Stimulated activated CD4-positive, alpha-beta T cell treated with anti-CD3 and anti-CD28 coated beads, TNF-alpha, amount 100 ng/mL, for 48 hours (primary cell): ENCODE data around the gene PRR11.
"Not testable (repeated sequence)": the region's sequence is repeated elsewhere in the genome, so short reads cannot be mapped to it uniquely, and the experiment has no call there.

Experiments used
- DNase-seq, 3 donors: peaks; one replicate each; pipeline ENCODE4 v3.0.0-alpha.2; 2020; ENCODE audit warnings: low read depth in 3 of 3

PRR11 gene

DNA sequence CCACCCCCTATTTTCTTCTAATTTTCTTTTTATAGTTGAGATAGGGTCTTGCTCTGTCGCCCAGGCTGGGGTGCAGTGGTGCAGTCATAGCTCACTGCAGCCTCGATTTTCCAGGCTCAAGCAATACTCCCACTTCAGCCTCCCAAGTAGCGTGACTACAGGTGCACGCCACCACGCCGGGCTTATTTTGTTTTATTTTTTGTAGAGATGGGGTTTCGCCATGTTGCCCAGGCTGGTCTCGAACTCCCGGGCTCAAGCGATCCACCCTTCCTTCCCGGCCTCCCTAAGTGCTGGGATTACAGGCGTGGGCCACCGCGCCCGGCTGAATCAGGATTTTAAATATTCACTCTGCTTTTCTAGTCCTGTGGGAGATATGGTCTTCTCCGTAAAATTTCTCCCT is 63.8 kb downstream of the PRR11 start:
- DNase-seq = no peak

DNA sequence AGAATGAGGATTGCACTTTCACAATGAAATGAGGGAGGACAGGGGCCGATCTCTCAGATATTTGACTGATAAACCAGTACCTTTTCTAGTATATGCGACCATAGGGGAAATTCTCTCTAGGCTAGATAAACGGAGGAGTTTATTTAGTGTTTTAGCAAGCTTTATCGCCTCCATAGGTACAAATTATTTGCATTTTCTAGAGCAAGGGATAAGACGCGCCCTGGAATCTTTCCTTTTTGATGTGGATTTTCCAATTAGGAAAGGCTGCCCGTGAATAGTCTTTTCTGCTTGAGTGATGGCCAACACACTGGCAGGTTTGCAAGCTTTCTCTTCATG is 64.4 kb downstream of the PRR11 start:
- no peak for DNase-seq

DNA sequence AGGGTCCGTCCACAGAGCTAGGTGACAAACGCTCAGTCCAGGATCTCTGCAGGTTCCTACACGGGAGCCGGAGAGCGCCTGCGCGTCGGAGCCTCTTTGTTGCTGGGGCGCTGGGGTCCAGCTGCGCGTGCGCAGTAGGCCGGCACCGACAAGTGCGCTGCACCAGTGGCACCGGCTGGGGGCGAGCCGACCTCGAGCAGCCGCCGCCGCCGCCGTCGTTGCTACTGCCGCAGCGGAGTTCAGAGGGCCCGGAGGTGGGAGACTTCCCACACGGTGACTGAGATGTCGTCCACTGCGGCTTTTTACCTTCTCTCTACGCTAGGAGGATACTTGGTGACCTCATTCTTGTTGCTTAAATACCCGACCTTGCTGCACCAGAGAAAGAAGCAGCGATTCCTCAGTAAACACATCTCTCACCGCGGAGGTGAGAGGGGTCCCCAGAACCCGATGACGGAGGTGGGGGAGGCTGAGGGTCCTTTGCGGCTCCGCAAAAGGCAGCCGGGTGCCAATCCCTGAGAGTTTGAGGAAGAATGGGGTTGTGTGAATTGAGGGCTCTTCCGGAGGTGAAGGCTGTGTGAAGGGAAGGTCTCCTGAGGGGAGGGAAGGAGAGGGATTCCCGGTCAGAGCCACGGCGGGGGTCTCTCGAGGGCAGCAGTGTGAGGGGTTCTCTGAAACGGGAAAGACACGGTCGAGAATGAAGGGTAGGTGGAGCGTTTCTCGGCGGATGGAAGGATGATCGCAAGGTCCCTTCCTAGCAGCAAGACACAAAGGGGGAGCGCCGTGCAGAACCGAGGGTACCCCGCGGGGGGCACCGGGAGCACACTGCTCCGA is 65.0 kb downstream of the PRR11 start, which contains the start of gene GDPD1:
TSS of gene GDPD1 (plus strand) at position 184 of the 831 bp plus-strand sequence. CDS start at position 283, 99 bp downstream.
- DNase-seq = peak; percentile 94 to 95 (median 95)

DNA sequence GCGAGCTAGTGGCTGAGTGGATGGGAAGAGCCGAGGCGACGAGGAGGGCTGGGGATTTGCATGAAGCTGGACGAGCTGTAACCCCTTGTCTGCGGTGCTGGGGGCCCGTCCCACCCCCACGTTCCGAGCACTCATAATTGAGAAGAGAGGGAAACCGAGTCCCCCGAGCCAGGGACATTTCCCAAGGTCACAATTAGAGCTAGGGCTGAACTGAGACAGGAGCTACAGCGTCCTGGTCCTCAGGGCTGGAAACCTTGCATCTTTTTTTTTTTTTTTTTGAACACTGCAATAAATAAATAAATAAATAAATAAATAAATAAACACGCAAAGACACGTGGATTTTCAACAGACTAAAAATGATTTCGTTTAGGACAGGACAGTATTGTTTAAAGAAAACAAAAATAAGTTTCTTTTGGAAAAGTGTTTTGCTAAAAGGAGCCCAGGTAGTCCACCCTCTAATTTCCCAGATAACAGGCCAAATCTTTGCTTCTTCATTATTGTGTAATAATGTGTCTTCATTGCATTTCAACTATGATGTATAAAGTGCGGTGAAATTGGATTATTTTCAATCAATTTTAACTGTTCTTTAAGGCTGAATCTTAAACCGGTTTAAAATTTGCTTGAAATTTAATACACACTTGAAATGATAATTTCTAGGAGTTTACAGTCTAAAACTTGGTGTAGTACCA is 65.8 kb downstream of the PRR11 start:
- no peak for DNase-seq

DNA sequence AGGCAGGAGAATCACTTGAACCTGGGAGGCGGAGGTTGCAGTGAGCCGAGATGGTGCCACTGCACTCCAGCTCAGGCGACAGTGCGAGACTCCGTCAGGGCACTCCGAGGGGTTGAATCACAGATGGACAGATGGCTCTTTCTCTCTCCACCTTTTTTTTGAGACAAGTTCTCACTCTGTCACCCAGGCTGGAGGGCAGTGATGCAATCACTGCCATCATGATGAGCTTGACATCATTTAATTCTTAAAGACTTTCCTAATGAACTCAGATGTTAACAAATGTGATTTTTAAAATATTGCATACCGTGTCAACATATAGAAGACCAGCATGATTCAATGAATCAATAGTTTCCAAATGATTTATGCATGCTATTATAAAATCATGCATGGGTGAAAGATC is 68.3 kb downstream of the PRR11 start:
- DNase-seq = no peak

DNA sequence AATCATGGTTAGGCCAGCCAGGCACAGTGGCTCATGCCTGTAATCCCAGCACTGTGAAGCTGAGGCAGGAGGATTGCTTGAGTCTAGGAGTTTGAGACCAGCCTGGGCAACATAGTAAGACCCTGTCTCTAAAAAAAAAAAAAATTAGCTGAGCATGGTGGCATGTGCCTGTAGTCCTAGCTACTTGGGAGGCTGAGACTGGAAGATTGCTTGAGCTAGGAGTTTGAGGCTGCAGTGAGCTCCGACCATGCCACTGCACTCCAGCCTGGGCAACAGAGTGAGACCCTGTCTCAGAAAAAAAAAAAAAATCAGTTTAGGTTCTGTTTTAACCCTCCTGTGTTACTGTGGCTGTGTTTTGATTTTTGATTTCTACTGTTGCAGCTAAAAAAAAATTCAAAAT is 73.0 kb downstream of the PRR11 start:
- DNase-seq = not testable (repeated sequence)

DNA sequence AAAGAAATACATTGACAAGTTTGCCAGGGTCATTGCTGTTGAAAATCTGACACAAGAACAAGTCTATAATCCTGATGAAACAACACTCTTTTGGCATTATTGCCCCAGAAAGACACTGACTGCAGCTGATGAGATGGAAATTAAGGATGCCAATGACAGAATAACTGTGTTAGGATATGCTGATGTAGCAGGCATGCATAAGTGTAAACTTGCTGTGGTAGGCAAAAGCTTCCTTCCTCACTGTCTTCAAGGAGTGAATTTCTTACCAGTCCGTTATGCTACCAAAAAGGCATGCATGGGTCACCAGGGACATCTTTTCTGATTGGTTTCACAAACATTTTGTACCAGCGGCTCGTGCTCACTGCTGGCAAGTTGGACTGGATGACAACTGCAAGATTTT is 75.2 kb downstream of the PRR11 start:
- no peak for DNase-seq

DNA sequence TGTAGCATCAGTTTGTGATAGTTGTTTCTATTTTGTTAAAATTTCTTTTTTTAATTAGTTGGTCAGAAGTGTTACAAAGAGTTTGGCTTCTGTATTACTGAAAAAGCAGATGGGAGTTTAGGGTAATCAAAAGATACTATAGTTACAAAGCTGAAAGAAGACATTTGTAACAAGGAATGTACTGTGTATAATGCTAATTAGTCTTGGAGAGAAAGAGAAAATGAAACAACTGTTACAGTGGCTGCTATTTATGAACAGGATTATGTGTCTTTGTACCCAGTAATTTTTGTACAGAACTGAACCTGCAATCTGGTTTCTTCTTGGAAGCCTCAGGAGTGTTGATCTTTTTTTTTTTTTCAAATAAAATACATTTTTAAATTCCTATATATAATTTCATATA is 79.1 kb downstream of the PRR11 start:
- DNase-seq = no peak

DNA sequence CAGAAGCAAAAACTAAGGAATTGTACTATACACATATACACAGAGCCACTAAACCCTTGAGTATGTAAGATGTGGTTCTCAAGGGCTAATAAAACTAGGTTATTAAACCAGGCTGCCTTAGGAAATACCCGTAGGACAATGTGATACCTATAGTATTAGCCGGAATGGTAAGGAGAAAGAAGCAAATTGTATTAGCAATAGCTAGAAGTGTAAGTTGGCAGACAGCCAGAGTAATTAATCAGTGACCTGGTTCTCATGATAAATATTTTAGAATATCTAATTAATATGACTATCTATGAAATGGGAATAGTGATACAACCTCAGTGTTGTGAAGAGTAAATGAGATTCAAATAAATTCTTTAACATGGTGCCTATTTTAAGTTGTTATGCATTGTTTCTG is 83.4 kb downstream of the PRR11 start:
- no peak for DNase-seq

DNA sequence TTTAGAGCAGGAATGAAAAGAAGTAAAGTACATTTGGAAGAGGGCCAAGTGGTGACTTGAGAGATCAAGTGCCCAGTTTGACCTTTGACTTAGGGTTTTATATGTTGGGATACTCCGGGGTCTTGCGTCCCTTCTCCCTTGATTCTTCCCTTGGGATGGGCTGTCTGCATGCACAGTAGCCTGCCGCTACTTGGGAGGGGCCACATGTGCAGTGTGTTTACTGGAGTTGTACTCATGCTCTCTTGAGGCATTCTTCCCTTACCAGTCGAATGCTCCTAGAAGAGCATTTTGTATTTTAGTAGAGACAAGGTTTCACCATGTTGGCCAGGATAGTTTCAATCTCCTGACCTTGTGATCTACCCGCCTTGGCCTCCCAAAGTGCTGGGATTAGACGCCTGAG is 88.5 kb downstream of the PRR11 start:
- no peak for DNase-seq
